ENCODE results near the gene OLFM2.

DNA sequence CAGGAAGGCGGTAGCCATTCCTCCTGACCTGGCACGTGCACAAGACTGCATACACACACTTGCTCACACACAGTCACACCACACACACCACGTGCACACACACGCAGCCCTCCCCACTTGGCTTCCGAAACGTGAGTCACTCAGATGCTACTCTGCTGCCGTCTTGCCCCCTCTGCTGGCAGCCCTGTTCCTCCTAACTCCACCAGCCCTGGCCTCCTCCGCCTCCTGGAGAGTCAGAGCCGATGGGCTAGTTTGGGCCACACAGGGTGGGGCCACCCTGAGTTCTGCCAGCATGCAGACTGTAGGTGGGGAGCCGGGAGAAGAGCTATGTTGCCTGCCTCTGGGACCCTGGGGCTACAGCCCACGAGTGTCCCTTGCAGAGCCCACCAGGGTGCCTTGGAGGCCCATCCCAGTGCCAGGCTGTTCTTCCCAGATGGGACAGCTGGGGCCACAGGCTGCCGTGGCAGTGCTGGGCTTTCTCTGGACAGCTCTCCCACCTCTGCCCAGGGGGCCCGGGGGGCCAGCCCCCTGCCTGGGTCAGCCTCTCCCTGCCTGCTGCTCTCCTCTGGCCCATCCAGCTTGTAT is 89.1 kb downstream of the OLFM2 start:
- TF ChIP-seq, protein P1, sequence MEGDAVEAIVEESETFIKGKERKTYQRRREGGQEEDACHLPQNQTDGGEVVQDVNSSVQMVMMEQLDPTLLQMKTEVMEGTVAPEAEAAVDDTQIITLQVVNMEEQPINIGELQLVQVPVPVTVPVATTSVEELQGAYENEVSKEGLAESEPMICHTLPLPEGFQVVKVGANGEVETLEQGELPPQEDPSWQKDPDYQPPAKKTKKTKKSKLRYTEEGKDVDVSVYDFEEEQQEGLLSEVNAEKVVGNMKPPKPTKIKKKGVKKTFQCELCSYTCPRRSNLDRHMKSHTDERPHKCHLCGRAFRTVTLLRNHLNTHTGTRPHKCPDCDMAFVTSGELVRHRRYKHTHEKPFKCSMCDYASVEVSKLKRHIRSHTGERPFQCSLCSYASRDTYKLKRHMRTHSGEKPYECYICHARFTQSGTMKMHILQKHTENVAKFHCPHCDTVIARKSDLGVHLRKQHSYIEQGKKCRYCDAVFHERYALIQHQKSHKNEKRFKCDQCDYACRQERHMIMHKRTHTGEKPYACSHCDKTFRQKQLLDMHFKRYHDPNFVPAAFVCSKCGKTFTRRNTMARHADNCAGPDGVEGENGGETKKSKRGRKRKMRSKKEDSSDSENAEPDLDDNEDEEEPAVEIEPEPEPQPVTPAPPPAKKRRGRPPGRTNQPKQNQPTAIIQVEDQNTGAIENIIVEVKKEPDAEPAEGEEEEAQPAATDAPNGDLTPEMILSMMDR (conservative IDR thresholded peaks at IDR 0.05; ENCODE audit: low read depth, low read length), result peak; percentile 92
- TF ChIP-seq MAZ (IDR thresholded peaks at IDR 0.05; ENCODE audit: borderline replicate concordance, low read depth, low read length) (peak; percentile 92), CEBPB (IDR thresholded peaks at IDR 0.05; ENCODE audit: low read depth, low read length) (no peak), POLR2A (IDR thresholded peaks at IDR 0.05; ENCODE audit: low read depth, low read length) (no peak), USF2 (IDR thresholded peaks at IDR 0.05; ENCODE audit: low read depth, low read length) (peak; percentile 94), RAD21 (IDR thresholded peaks at IDR 0.05; ENCODE audit: low read length) (peak; percentile 57), MAFK (IDR thresholded peaks at IDR 0.05; ENCODE audit: low read depth, low read length) (no peak), BHLHE40 (IDR thresholded peaks at IDR 0.05; ENCODE audit: low read depth, low read length) (peak; percentile 100), RFX5 (IDR thresholded peaks at IDR 0.05; ENCODE audit: low read depth, low read length) (no peak), SMC3 (IDR thresholded peaks at IDR 0.05; ENCODE audit: low read depth, low read length) (peak; percentile 72), MXI1 (IDR thresholded peaks at IDR 0.05; ENCODE audit: borderline replicate concordance, low read depth, low read length) (peak; percentile 89), NFE2L2 (IDR thresholded peaks at IDR 0.05; ENCODE audit: low read depth, low read length) (no peak)
- TF ChIP-seq, protein P2, sequence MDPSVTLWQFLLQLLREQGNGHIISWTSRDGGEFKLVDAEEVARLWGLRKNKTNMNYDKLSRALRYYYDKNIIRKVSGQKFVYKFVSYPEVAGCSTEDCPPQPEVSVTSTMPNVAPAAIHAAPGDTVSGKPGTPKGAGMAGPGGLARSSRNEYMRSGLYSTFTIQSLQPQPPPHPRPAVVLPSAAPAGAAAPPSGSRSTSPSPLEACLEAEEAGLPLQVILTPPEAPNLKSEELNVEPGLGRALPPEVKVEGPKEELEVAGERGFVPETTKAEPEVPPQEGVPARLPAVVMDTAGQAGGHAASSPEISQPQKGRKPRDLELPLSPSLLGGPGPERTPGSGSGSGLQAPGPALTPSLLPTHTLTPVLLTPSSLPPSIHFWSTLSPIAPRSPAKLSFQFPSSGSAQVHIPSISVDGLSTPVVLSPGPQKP (IDR thresholded peaks at IDR 0.05; ENCODE audit: borderline replicate concordance, low read depth, low read length), result no peak
